ACC112 (cell line): ENCODE data around the gene PRKACG.
"Not testable (repeated sequence)": the region's sequence is repeated elsewhere in the genome, so short reads cannot be mapped to it uniquely, and the experiment has no call there.

Experiments
- H2AFZ ChIP-seq: fragments of 200-600 bp; sonication (generic); one replicate; pipeline ENCODE4 v1.6.0; 2017; ENCODE audit warnings: antibody characterized with exemption, low read length; ENCODE audit not compliant: unreplicated experiment
- H3K27ac ChIP-seq: fragments of 200-600 bp; sonication (generic); 2 replicates; pipeline ENCODE4 v1.5.1; 2014; ENCODE audit warnings: low read depth, mild to moderate bottlenecking, antibody characterized with exemption, low read length, moderate library complexity
- H3K27me3 ChIP-seq: fragments of 200-600 bp; sonication (generic); 2 replicates; pipeline ENCODE4 v1.6.1; 2014; ENCODE audit warnings: mild to moderate bottlenecking, antibody characterized with exemption, low read length, moderate library complexity, mixed read lengths; ENCODE audit not compliant: insufficient read depth
- H3K36me3 ChIP-seq: fragments of 200-600 bp; sonication (generic); 2 replicates; pipeline ENCODE4 v1.6.1; 2016; ENCODE audit warnings: mild to moderate bottlenecking, antibody characterized with exemption, low read length, moderate library complexity, mixed read lengths; ENCODE audit not compliant: insufficient read depth
- H3K4me1 ChIP-seq: fragments of 200-600 bp; sonication (generic); one replicate; pipeline ENCODE4 v1.6.1; 2016; ENCODE audit warnings: low read length, mixed read lengths; ENCODE audit not compliant: insufficient read depth, unreplicated experiment, control insufficient read depth
- H3K4me3 ChIP-seq: fragments of 200-600 bp; sonication (generic); 2 replicates; pipeline ENCODE4 v1.5.1; 2014; ENCODE audit warnings: mild to moderate bottlenecking, low read depth, low read length
- H3K79me2 ChIP-seq: fragments of 200-600 bp; sonication (generic); one replicate; pipeline ENCODE4 v1.6.0; 2016; ENCODE audit warnings: low read length; ENCODE audit not compliant: control insufficient read depth, unreplicated experiment, insufficient read depth

PRKACG gene

DNA sequence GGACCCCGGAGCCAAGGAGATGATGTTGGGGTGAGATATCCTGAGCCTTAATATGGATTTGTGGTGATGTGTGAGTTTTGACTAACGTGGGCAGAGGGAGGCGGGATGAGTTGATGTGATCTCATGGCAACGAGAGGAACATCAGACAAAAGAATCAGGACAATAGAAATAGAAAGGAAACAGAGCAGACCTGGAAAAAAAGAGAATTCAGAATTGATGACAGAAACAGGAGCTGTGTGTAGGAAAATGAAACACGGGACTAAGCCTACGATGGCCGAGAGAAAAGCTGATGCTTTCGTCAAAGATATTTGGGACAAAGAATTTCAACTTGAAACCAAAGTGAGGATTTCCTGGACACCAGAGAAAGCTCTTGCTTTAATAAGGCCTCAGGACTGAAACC lies 10.9 kb downstream of the PRKACG start:
- peaks cover 42% of the 10 kb centered on the region for H3K27me3 ChIP-seq
- no peak overlapping the region for H3K4me3 ChIP-seq
- H3K27ac ChIP-seq = no peak overlapping the region
- no peaks in the 10 kb centered on the region for H3K4me1 ChIP-seq
- H2AFZ ChIP-seq = no peak overlapping the region
- no peaks in the 10 kb centered on the region for H3K79me2 ChIP-seq
- H3K36me3 ChIP-seq = no peaks in the 10 kb centered on the region

DNA sequence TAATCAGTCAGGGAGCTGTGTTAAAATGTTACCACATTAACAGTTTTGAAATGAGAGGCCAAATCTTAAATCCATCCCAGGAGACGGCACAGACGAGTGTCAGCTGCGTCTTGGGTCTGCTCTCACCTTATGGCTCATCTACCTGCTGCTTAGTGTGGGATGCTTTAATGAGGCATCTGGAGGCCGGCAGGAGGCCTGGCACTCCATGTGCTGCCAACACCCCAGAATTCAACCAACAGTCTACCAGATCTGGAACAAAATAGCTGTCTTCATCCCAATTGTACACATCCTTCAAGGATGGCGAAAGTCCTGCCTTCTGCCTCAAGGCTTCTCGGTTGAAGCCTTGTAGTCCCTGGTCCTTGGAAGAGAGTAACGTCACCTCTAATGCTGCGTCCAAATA lies 12.0 kb downstream of the PRKACG start:
- Histone ChIP-seq H3K4me1 (no peaks in the 10 kb centered on the region), H3K36me3 (no peaks in the 10 kb centered on the region), H3K27me3 (peaks cover 49% of the 10 kb centered on the region), H3K27ac (no peak overlapping the region), H3K4me3 (no peak overlapping the region), H3K79me2 (no peaks in the 10 kb centered on the region), H2AFZ (no peak overlapping the region)

DNA sequence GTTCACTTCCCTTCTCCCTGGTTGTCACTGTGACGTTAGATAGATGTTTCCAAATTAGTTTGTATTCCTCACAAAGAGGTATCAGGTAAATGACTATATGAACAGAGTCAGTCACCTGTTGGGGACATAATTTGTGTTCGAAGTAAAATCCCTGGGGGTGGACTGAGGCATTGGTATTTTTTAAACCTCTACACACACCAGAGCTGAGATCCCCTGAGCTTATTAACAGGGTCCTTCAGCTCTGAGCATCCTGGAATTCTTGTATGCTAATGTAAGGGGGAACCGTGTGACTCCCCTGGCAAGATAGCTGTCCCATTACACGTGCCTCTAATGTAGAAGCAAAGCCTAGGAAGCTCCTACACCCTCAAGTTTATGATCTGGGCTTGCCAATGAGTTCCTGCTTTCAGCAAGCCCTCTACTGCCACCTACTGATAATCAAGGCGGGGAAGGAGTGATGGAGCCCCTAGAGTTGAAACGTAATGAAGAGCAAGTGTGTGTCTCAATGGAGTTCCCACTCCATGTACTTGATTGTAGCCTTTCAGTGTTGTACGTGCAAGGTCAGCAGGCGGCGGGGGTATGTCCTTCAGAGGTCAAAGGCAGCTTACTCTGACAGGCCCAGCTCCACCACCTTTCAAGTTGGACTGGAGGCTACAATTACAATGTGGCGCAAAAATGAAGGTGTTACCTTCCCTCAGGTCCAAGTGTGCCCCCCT lies 14.4 kb downstream of the PRKACG start:
- no peaks in the 10 kb centered on the region for H3K79me2 ChIP-seq
- H2AFZ ChIP-seq = no peak overlapping the region
- no peak overlapping the region for H3K27ac ChIP-seq
- no peaks in the 10 kb centered on the region for H3K4me1 ChIP-seq
- H3K36me3 ChIP-seq = no peaks in the 10 kb centered on the region
- H3K4me3 ChIP-seq = no peak overlapping the region
- peaks cover 49% of the 10 kb centered on the region for H3K27me3 ChIP-seq

DNA sequence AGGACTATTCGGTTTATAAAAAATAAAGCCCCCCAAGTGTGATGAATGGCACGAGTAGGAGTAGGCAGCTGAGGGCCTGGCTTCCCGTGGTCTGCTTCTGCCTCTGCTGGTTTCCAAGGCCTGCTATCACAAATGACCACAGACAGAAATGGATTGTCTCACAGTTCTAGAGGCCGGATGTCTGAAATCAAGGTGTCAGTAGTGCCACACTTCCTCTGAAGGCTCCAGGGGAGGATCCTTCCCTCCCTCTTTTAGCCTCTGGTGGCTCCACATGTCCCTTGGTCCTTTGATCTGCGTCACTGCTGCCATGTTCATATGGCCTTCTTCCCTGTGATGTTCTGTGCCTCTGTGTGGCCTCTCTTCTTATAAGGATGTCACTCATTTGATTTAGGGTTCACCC lies 15.1 kb downstream of the PRKACG start:
- Histone ChIP-seq H3K27ac (no peak overlapping the region), H3K79me2 (no peaks in the 10 kb centered on the region), H3K36me3 (no peaks in the 10 kb centered on the region), H3K4me1 (no peaks in the 10 kb centered on the region), H3K4me3 (no peak overlapping the region), H3K27me3 (peaks cover 45% of the 10 kb centered on the region), H2AFZ (no peak overlapping the region)

DNA sequence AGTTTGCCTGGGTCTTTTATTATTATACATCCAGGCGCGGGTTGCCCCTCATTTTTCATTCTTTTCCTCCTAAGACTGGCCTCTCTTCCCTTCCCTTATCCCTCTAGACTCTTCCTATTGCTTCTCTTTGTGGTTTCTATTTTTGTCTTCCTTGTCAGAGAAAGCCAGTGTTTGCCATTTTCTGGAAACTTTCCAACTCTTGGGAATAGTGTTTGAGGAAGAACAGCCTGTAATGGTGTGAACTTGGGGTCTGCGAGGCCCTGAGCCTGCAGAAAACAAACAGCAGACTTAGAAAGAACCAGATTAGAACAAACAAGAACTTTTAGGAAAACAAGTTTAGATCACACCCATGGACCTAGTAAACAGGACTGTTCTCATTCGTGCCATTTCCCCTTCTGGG lies 15.5 kb downstream of the PRKACG start:
- Histone ChIP-seq H3K27ac (no peak overlapping the region), H3K79me2 (no peaks in the 10 kb centered on the region), H3K27me3 (peaks cover 43% of the 10 kb centered on the region), H3K4me3 (no peak overlapping the region), H3K4me1 (no peaks in the 10 kb centered on the region), H2AFZ (no peak overlapping the region), H3K36me3 (no peaks in the 10 kb centered on the region)

DNA sequence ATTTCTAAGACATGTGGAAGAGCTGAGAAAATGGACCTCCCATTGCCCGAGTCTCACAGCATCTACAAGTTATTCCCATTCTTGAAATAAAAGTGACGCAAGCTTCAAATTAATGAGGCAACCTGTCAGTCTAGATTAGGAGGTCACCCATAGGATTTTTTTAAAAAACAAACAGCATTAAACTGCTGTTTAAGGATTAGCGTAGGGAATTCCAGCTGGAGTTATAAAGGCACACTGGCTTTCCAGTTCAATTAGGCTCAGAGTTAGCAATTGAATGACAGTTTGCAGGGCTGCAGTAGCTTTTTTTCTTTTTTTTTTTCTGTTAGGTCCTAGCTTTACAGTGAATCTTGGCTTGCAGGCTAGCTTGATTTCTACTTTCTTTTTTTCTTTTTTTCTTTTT lies 16.2 kb downstream of the PRKACG start:
- Histone ChIP-seq H3K27ac (no peak overlapping the region), H3K36me3 (no peaks in the 10 kb centered on the region), H2AFZ (no peak overlapping the region), H3K27me3 (peaks cover 46% of the 10 kb centered on the region), H3K79me2 (no peaks in the 10 kb centered on the region), H3K4me3 (no peak overlapping the region), H3K4me1 (no peaks in the 10 kb centered on the region)

DNA sequence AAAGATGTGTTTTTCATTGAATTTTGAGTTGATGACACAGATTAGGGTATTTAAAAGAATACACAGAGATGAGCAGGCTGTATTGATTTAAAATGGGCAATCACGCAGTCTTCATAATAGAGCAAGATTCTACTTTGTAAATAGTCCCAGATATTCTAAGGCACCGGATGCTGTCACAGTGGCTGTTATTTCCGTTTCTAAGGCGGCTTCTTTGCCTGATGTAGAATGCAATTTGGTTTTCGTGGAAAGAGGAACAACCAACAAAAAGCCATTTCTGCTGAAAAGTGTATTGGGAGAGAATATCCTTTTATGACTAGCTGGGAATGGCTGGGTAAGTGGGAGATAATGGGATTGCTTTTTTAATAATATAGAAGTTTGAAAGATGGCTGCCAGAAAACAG lies 17.5 kb downstream of the PRKACG start:
- Histone ChIP-seq H3K4me1 (no peaks in the 10 kb centered on the region), H3K36me3 (no peaks in the 10 kb centered on the region), H3K79me2 (no peaks in the 10 kb centered on the region), H3K4me3 (no peak overlapping the region), H3K27ac (no peak overlapping the region), H2AFZ (no peak overlapping the region), H3K27me3 (peaks cover 43% of the 10 kb centered on the region)

DNA sequence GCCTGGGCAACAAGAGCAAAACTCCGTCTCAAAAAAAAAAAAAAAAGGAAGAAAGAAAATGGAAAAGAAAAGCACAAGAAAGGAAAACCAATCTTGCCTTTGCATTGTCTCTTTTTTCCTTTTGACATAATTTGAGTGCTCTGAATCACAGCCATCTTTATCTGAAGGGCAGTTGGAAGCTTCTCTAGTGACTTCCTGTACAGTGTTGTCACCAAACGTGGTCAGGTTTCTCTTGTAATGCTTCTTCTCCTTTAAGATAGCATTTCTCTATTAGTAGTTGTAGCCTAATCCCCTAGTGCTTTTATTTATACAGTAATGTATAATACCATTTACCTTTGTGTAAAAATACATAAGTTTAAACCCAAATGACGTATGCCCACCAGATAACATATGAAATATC lies 18.1 kb downstream of the PRKACG start:
- H3K36me3 ChIP-seq = no peaks in the 10 kb centered on the region
- H3K79me2 ChIP-seq = no peaks in the 10 kb centered on the region
- H3K4me1 ChIP-seq = no peaks in the 10 kb centered on the region
- no peak overlapping the region for H3K27ac ChIP-seq
- H2AFZ ChIP-seq = no peak overlapping the region
- peaks cover 39% of the 10 kb centered on the region for H3K27me3 ChIP-seq
- no peak overlapping the region for H3K4me3 ChIP-seq

DNA sequence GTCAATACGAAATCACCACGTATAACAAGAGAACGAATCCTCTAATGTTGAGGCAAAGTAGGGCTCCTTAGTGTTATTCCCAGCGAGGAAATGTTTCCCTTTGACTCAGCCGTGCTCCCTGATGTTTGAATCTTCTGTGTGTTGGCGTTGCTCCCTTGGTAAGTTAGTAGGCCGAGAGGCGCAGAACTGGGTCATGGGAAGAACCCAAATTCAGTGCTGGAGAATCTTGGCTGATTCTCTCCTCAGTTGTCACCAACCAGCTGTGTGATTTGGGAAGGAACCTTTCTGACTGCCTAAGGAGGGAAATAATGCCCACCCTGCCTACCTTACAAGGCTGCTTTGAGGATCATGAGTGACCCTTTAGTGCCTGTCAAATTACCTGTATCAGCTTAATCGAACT lies 22.5 kb downstream of the PRKACG start:
- Histone ChIP-seq H3K27me3 (peaks cover 22% of the 10 kb centered on the region), H2AFZ (no peak overlapping the region), H3K36me3 (no peaks in the 10 kb centered on the region), H3K27ac (no peak overlapping the region), H3K79me2 (no peaks in the 10 kb centered on the region), H3K4me3 (no peak overlapping the region), H3K4me1 (no peaks in the 10 kb centered on the region)

DNA sequence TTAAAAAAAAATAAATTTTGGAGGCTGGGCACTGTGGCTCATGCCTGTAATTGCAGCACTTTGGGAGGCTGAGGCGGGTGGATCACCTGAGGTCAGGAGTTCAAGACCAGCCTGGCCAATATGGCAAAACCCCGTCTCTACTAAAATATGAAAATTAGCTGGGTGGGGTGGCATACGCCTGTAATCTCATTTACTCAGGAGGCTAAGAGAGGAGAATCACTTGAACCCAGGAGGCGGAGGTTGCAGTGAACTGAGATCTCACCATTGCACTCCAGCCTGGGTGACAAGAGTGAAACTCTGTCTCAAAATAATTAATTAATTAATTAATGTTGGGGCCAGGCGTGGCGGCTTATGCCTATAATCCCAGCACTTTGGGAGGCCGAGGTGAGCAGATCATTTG lies 27.0 kb downstream of the PRKACG start:
- H2AFZ ChIP-seq, H3K36me3 ChIP-seq, H3K27ac ChIP-seq, H3K4me3 ChIP-seq, H3K79me2 ChIP-seq, H3K4me1 ChIP-seq: not testable (repeated sequence)
- peaks cover 21% of the 10 kb centered on the region for H3K27me3 ChIP-seq

DNA sequence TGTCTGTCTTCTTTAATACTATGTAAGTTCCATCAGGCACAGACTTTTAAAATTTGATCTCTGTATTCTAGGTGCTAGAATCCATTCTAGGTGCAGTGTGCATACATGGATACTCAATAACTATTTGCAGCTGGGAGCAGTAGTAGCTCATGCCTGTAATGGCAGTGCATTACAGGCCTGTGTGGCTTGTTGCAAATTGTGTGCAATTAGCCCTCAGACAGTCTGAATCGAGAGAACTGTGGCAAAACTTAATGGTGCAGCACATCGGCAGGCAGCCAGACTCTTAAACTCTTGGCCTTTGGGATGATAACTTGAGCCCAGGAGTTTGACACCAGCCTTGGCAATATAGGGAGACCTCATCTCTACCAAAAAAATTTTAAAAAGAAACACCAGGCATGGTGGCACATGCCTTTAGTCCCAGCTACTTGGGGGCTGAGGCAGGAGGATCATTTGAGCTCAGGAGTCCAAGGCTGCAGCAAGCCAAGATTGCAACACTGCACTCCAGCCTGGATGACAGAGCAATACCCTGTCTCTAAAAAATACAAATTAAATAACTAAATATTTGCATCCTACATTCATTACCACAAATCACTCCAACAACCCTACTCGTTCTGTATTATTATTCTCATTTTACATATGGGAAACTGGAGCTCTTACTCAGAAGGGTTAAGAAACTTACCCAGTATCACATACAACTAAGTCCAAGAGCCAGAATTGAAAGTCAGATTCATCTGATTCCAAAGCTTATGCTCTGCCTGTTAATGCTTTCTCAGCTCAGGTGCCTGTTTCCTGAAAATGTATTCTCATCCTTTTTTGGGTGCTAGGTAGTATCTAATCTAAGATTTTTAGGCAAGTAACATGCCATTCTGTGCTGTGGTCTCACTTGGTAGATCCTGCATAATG lies 30.1 kb downstream of the PRKACG start:
- Histone ChIP-seq H3K36me3 (no peaks in the 10 kb centered on the region), H3K79me2 (no peaks in the 10 kb centered on the region), H3K27me3 (peaks cover 43% of the 10 kb centered on the region), H3K27ac (no peak overlapping the region), H2AFZ (no peak overlapping the region), H3K4me1 (no peaks in the 10 kb centered on the region), H3K4me3 (no peak overlapping the region)
